Measurements from ENCODE around the gene SSBP3.

- no peak for TF ChIP-seq CTCF (conservative IDR thresholded peaks at IDR 0.05; ENCODE audit: low read depth in 2 of 2)
- TF ChIP-seq EZH2phosphoT487 (IDR thresholded peaks at IDR 0.05; ENCODE audit: unreplicated experiment) = no peak
- no peak for TF ChIP-seq EZH2 (IDR thresholded peaks at IDR 0.05; ENCODE audit: low read depth, unreplicated experiment)
- no peak for TF ChIP-seq CREB1 (CRISPR knock-in tag; IDR thresholded peaks at IDR 0.05; ENCODE audit: low read depth)
Measured at GRCh38 chr1:54337034-54337433, 69.2 kb downstream of the SSBP3 start.
